Hindlimb muscle (tissue), 1 donor: ENCODE data around the gene SCUBE1. TPM values are rescaled to one million over a fixed set of nuclear protein-coding genes. Genes with fewer than 3 reads are reported as not detected.

Experiments
- DNase-seq: peaks from one replicate; pipeline ENCODE4 v3.0.0-alpha.2; 2013
- polyA plus RNA-seq: library from polyadenylated mRNA; unstranded; fragments of 120-200 nt; gene quantifications from one replicate; pipeline ENCODE4 v1.2.1, GENCODE V29; 2013; ENCODE audit not compliant: insufficient read length

The SCUBE1 gene
- polyA plus RNA-seq, 1 donor, result 0.10 TPM

- DNase-seq, result no peak
Observed at GRCh38 chr22:43210631-43211515, 132.3 kb downstream of the SCUBE1 start.

GRCh38 chr22:43209971-43210370 lies 133.2 kb downstream of the SCUBE1 start:
- DNase-seq, result no peak

GRCh38 chr22:43209523-43209890 lies 133.7 kb downstream of the SCUBE1 start:
- no peak for DNase-seq

GRCh38 chr22:43208703-43209522 lies 134.3 kb downstream of the SCUBE1 start:
- no peak for DNase-seq

GRCh38 chr22:43207849-43208702 lies 135.1 kb downstream of the SCUBE1 start:
- no peak for DNase-seq

GRCh38 chr22:43207386-43207785 lies 135.8 kb downstream of the SCUBE1 start:
- DNase-seq, result no peak

- DNase-seq, result no peak
Observed at GRCh38 chr22:43206509-43207161, 136.5 kb downstream of the SCUBE1 start.

- no peak for DNase-seq
Observed at GRCh38 chr22:43205748-43206508, 137.2 kb downstream of the SCUBE1 start.

- no peak for DNase-seq
Observed at GRCh38 chr22:43205261-43205691, 137.9 kb downstream of the SCUBE1 start.

GRCh38 chr22:43203471-43203981 lies 139.6 kb downstream of the SCUBE1 start:
- no peak for DNase-seq

GRCh38 chr22:43202756-43203410 lies 140.3 kb downstream of the SCUBE1 start:
- DNase-seq, result no peak

GRCh38 chr22:43202326-43202725 lies 140.8 kb downstream of the SCUBE1 start:
- DNase-seq, result no peak

- DNase-seq, result no peak
Observed at GRCh38 chr22:43201486-43202219, 141.5 kb downstream of the SCUBE1 start.

GRCh38 chr22:43200555-43200954 lies 142.6 kb downstream of the SCUBE1 start:
- DNase-seq, result no peak

- no peak for DNase-seq
Observed at GRCh38 chr22:43200031-43200430, 143.1 kb downstream of the SCUBE1 start.

- DNase-seq, result no peak
Observed at GRCh38 chr22:43199541-43199940, 143.6 kb downstream of the SCUBE1 start.

- no peak for DNase-seq
Observed at GRCh38 chr22:43198936-43199335, 144.2 kb downstream of the SCUBE1 start.

GRCh38 chr22:43198126-43198525 lies 145.0 kb downstream of the SCUBE1 start:
- DNase-seq, result no peak

- no peak for DNase-seq
Observed at GRCh38 chr22:43197271-43197941, 145.8 kb downstream of the SCUBE1 start.
